HG03108 (cell line): Measurements from ENCODE around the gene KRT74.

Source experiments
- ATAC-seq: cut with Tn5 transposase; IDR thresholded peaks from one replicate; pipeline ENCODE4 v1.9.1; 2021; ENCODE audit warnings: moderate library complexity; ENCODE audit not compliant: unreplicated experiment

KRT74 gene

GRCh38 chr12:52539821-52540173, 33.8 kb downstream of the KRT74 start:
- ATAC-seq: no peak

GRCh38 chr12:52539083-52539820, 34.4 kb downstream of the KRT74 start:
- ATAC-seq: no peak

DNA sequence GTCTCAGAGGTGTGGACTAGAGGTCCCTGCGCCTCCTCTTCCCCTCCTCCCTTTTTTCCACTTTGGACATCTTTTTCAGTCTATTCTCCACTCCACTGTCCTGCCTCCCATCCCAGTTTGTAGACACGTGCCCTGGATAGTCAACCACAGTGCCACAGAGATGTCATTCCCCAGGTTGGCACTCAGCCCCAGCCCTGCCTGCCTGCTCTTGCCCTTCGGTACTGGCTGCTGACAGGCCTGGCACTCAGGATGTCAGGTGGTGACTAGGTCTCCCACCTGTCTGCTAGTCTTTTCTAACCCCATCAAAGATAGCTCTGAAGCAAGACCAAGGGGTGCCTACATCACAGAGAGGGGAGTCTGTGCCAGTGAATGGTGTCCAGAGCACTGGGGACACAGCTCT, 36.5 kb downstream of the KRT74 start:
- no peak for ATAC-seq

DNA sequence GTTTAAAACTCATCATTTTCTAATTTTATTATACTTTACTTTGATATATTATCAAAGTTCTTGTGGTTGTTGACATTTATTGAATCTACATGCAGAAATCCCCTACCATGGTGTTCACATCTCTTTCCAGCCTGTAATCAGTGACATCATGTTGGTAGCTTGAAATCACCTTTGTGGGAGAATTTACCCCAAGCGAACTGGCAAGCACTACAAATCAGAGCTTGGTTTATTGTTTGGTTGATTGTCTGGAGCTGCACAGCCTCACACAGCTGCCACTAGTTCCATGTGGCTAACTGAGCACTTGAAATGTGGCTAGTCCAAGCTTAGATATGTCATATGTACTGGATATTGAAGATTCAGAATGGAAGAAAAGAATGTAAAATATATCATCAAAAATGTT, 38.1 kb downstream of the KRT74 start:
- ATAC-seq: no peak

GRCh38 chr12:52534482-52534881, 39.2 kb downstream of the KRT74 start:
- ATAC-seq: no peak

GRCh38 chr12:52533686-52534470, 39.8 kb downstream of the KRT74 start:
- no peak for ATAC-seq

DNA sequence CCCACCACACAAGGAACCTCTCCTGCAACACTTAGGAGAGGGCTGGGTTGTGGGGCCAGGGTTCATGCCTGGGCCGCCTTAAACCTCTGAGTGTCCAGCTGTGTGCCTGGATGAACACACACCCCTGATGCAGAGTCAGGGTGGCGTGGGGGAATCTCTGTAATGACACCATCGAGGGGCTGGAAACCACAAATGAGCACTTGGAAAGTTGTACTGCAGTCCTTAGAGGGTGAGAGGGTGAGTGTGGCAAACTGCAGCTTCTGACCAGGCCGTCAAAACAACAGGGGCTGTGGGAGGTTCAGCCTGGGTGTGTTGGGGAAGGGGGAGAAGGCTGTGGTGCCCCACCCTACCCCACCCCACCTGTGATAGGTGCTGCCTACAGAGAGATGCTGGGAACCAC, 41.0 kb downstream of the KRT74 start:
- ATAC-seq: no peak

GRCh38 chr12:52531566-52532300, 41.9 kb downstream of the KRT74 start:
- no peak for ATAC-seq

- ATAC-seq: no peak
These were observed 42.7 kb downstream of the KRT74 start for GRCh38 chr12:52530905-52531304.

GRCh38 chr12:52530366-52530765, 43.3 kb downstream of the KRT74 start:
- no peak for ATAC-seq

GRCh38 chr12:52529846-52530245, 43.8 kb downstream of the KRT74 start:
- no peak for ATAC-seq

DNA sequence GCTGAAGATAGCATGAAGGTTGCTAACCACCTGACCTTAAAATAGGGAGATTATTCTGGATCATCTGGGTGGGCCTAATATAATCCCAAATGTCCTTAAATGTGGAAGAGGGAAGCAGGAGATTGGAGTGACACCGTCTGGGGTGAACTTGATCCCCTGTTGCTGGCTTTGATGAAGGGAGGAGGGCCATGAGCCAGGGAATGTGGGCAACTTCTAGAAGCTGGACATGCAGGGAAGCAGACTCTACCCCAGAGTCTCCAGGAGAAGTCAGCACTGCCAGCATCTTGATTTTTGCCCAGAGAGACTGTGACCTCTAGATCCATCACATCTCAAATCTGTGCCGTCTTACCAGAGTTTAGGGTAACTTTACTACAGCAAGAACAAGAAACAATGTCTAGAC, 44.2 kb downstream of the KRT74 start:
- no peak for ATAC-seq

- ATAC-seq: no peak
These were observed 45.0 kb downstream of the KRT74 start for GRCh38 chr12:52528641-52529143.

GRCh38 chr12:52527121-52527800, 46.4 kb downstream of the KRT74 start:
- no peak for ATAC-seq

- ATAC-seq: no peak
These were observed 47.1 kb downstream of the KRT74 start for GRCh38 chr12:52526511-52526951.

DNA sequence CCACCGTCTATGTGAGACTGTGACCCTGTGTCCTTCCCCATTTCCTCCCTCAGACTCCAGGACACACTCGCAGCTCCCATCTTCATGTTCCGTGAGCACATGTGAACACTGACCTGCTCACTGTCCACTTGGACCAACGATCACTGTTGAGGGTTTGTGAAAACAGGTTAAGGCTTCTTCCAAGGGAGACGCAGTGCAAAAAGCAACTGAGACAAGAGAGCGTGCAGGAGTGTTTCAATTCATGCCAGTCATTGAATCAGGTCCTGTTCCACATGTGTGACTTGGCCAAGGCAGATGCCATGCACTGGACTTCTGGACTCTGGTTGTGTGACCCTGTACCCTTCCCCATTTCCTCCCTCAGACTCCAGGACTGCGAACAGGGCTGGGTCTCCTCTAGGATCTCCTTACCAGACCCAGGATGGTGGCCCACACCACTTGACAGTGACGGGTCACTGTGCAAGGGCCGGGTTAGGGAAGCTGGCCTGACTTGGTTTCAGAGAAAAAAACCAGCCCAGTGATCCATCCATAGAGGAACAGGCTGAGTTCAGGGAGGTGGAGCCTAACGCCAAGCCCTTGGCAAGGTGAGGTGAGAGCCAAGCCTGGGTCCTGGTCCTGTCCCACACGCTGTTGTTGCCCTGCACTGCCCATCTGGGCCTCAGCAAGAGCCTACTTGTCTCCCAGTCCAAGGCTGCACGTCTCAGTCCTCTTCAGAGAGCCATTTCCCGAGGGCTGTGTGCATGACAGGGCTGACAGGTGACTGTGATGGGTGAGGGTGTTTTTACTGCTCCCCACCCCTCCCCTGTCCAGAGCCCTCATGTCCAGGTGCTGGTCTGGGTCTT, 47.8 kb downstream of the KRT74 start:
- no peak for ATAC-seq

GRCh38 chr12:52524898-52525591, 48.6 kb downstream of the KRT74 start:
- ATAC-seq: no peak

GRCh38 chr12:52524241-52524897, 49.3 kb downstream of the KRT74 start:
- no peak for ATAC-seq

- no peak for ATAC-seq
These were observed 49.8 kb downstream of the KRT74 start for GRCh38 chr12:52523824-52524223.
